HepG2 (cell line): Measurements from ENCODE around the gene NVL.

Source experiments
- JUN ChIP-seq: sonication (generic); formaldehyde crosslinking; IDR thresholded peaks from 2 replicates; pipeline ENCODE4 v1.4.0; 2020; ENCODE audit warnings: mild to moderate bottlenecking, missing genetic modification reagents
- SMARCC2 ChIP-seq: fragments of 450-650 bp; IDR thresholded peaks from 2 replicates; pipeline ENCODE4 v1.6.1; 2017; ENCODE audit warnings: antibody characterized with exemption, mild to moderate bottlenecking

- no peak for TF ChIP-seq JUN (CRISPR knock-in tag)
- TF ChIP-seq SMARCC2 = no peak
Observed at GRCh38 chr1:224226849-224227502, 103.0 kb downstream of the NVL start.
